Glutamatergic neuron (in vitro differentiated cells): Measurements from ENCODE around the gene KMO. TPM values are rescaled to one million over a fixed set of nuclear protein-coding genes. Genes with fewer than 3 reads are reported as not detected.

Source experiments
- DNase-seq: peaks from one replicate; pipeline ENCODE4 v3.0.0; 2022
- H3K27ac Mint-ChIP-seq: one replicate; pipeline ENCODE4 v1.8.0; 2020; ENCODE audit warnings: mild to moderate bottlenecking, mixed read lengths, inconsistent platforms; ENCODE audit not compliant: unreplicated experiment
- H3K27me3 Mint-ChIP-seq: one replicate; pipeline ENCODE4 v1.8.0; 2020; ENCODE audit warnings: mild to moderate bottlenecking, moderate library complexity, mixed read lengths, inconsistent platforms; ENCODE audit not compliant: unreplicated experiment
- H3K36me3 Mint-ChIP-seq: one replicate; pipeline ENCODE4 v1.8.0; 2020; ENCODE audit warnings: mild to moderate bottlenecking, mixed read lengths, inconsistent platforms; ENCODE audit not compliant: unreplicated experiment
- H3K4me1 Mint-ChIP-seq: one replicate; pipeline ENCODE4 v1.8.0; 2020; ENCODE audit warnings: mild to moderate bottlenecking, low read depth, mixed read lengths, inconsistent platforms; ENCODE audit not compliant: unreplicated experiment
- H3K4me3 Mint-ChIP-seq: one replicate; pipeline ENCODE4 v1.8.0; 2020; ENCODE audit warnings: mild to moderate bottlenecking, mixed read lengths, inconsistent platforms; ENCODE audit not compliant: unreplicated experiment
- H3K9me3 Mint-ChIP-seq: one replicate; pipeline ENCODE4 v1.8.0; 2020; ENCODE audit warnings: mild to moderate bottlenecking, moderate library complexity, mixed read lengths, inconsistent platforms; ENCODE audit not compliant: unreplicated experiment
- CTCF ChIP-seq: fragments of 200-600 bp; sonication (generic); IDR thresholded peaks from one replicate; pipeline ENCODE4 v1.5.0; 2021; ENCODE audit not compliant: partially characterized antibody, unreplicated experiment
- total RNA-seq: library from RNA; stranded (reverse); fragmentation: NEBNext Ultra II Directional; extraction: Animal tissue kit (Norgen Biotek cat#: 25700); gene quantifications from one replicate; pipeline ENCODE4 v1.2.1, GENCODE V29; 2021; ENCODE audit not compliant: unreplicated experiment

KMO gene
- total RNA-seq, 1 donor from 2014 or later: not detected

- H3K36me3 Mint-ChIP-seq: no peaks in the 10 kb centered on the region
- H3K4me1 Mint-ChIP-seq: no peaks in the 10 kb centered on the region
- TF ChIP-seq CTCF: no peak
- no peak overlapping the region for H3K4me3 Mint-ChIP-seq
- DNase-seq: no peak
- H3K27me3 Mint-ChIP-seq: no peaks in the 10 kb centered on the region
- no peak overlapping the region for H3K27ac Mint-ChIP-seq
- no peaks in the 10 kb centered on the region for H3K9me3 Mint-ChIP-seq
Measured at GRCh38 chr1:241550318-241550717, 18.1 kb downstream of the KMO start.

DNA sequence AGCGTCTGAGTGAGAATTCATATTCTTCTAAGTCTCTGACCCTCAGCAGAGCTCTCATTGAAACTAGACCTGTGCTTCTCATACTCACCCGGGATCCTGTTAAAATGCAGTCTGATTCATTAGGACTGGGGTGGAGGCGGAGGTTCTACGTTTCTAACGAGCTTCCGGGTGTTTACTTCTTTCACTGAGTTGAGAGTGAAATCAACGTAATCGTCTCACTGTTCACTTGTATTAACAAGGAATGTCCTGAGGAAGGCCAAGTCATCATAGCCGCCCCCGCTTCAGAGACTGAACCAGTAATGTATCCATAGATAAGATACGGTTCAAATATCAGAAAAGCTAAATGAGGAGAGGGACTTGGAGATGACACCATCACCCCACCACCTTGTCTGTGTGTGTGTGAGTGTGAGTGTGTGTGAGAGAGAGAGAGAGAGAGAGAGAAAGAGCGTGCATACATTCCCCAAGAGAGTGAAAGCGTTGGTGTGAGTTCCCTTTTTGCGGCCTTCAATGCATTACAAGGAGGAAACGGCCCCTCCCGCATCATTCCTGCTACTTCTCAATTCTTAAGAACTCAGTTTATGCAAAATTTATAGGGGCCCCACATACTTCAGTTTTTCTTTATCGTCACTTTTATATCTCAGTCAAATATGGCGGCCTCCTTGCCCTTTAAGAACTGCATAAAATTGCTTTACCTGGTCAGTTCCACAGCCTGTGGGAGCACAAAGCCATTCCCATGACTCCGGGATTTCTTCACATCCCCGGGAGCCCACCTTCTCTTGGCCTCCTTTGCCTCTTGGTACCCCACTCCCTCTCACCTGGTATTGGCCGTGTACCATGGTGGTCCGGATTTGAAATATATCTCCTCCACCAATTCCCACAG is 19.8 kb downstream of the KMO start:
- DNase-seq: no peak
- H3K9me3 Mint-ChIP-seq: no peaks in the 10 kb centered on the region
- no peaks in the 10 kb centered on the region for H3K36me3 Mint-ChIP-seq
- H3K4me1 Mint-ChIP-seq: no peaks in the 10 kb centered on the region
- no peak for TF ChIP-seq CTCF
- no peak overlapping the region for H3K27ac Mint-ChIP-seq
- H3K4me3 Mint-ChIP-seq: no peak overlapping the region
- no peaks in the 10 kb centered on the region for H3K27me3 Mint-ChIP-seq

DNA sequence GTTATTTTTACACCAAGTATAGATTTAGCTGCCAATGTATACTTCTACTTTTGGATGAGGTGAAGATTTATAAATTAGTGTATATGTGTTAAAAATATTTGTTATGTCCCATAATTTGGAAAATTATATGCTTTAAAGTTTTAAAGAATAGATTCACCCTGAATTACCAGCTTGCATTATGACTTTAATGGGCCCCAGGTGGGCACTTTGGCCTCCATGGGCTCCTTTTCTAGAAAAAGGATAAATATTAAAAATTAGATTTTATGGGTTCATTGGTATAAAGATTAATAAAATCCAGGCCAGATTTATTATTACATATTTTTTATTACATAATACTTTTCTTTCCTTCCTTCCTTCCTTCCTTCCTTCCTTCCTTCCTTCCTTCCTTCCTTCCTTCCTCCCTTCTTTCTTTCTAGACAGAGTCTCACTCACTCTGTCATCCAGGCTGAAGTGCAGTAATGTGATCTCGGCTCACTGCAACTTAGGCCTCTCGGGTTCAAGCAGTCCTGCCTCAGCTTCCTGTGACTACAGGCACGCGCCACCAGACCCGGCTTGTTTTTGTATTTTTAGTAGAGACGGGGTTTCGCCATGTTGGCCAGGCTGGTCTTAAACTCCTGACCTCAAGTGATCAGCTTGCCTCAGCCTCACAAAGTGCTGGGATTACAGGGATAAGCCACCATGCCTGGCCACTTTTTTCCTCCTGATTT is 21.9 kb downstream of the KMO start:
- TF ChIP-seq CTCF: no peak
- H3K27ac Mint-ChIP-seq: no peak overlapping the region
- no peaks in the 10 kb centered on the region for H3K27me3 Mint-ChIP-seq
- H3K9me3 Mint-ChIP-seq: no peaks in the 10 kb centered on the region
- H3K4me1 Mint-ChIP-seq: no peaks in the 10 kb centered on the region
- H3K36me3 Mint-ChIP-seq: no peaks in the 10 kb centered on the region
- no peak for DNase-seq
- no peak overlapping the region for H3K4me3 Mint-ChIP-seq

GRCh38 chr1:241555526-241555925 is 23.3 kb downstream of the KMO start:
- Mint-ChIP-seq H3K4me3 (no peak overlapping the region), H3K27me3 (no peaks in the 10 kb centered on the region), H3K27ac (no peak overlapping the region), H3K9me3 (no peaks in the 10 kb centered on the region), H3K36me3 (no peaks in the 10 kb centered on the region), H3K4me1 (no peaks in the 10 kb centered on the region)
- DNase-seq: no peak
- TF ChIP-seq CTCF: no peak

GRCh38 chr1:241557031-241557430 is 24.9 kb downstream of the KMO start:
- peaks cover 2% of the 10 kb centered on the region for H3K27me3 Mint-ChIP-seq
- H3K36me3 Mint-ChIP-seq: no peaks in the 10 kb centered on the region
- no peaks in the 10 kb centered on the region for H3K4me1 Mint-ChIP-seq
- no peak overlapping the region for H3K27ac Mint-ChIP-seq
- H3K4me3 Mint-ChIP-seq: no peak overlapping the region
- no peaks in the 10 kb centered on the region for H3K9me3 Mint-ChIP-seq
- TF ChIP-seq CTCF: no peak
- no peak for DNase-seq
